Fibroblast of lung (primary cell): ENCODE data around the gene ERI3. TPM values are rescaled to one million over a fixed set of nuclear protein-coding genes. Genes with fewer than 3 reads are reported as not detected.

Source experiments
- DNase-seq, 2 donors: peaks; one replicate each; pipeline versions ENCODE4 v3.0.0 to v3.0.0-alpha.2; 2010; ENCODE audit warnings: low read depth in 2 of 2
- H2AFZ ChIP-seq: 2 replicates; pipeline ENCODE4 v1.5.1; 2012; ENCODE audit warnings: low read length, control low read depth, inconsistent platforms
- H3K27ac ChIP-seq: 2 replicates; pipeline ENCODE4 v1.5.1; 2011; ENCODE audit warnings: low read length, control low read depth; ENCODE audit not compliant: insufficient read depth
- H3K27me3 ChIP-seq: 2 replicates; pipeline ENCODE4 v1.5.1; 2011; ENCODE audit warnings: mild to moderate bottlenecking, low read length; ENCODE audit not compliant: control insufficient read depth, insufficient read depth
- H3K36me3 ChIP-seq: 2 replicates; pipeline ENCODE4 v1.5.1; 2011; ENCODE audit warnings: low read length; ENCODE audit not compliant: control insufficient read depth, insufficient read depth
- H3K4me1 ChIP-seq: 2 replicates; pipeline ENCODE4 v1.5.1; 2011; ENCODE audit warnings: low read length; ENCODE audit not compliant: control insufficient read depth, insufficient read depth; ENCODE audit errors: extremely low read depth
- H3K4me2 ChIP-seq: 2 replicates; pipeline ENCODE4 v1.5.1; 2011; ENCODE audit warnings: low read length, control low read depth; ENCODE audit not compliant: insufficient read depth; ENCODE audit errors: extremely low read depth
- H3K4me3 ChIP-seq, 4 experiments: fragments of 200-600 bp in 1 of 4; sonication (generic) in 1 of 4; replicated peaks in 1 of 4; 2 replicates each; pipeline ENCODE4 v1.5.1; 2011 to 2016; ENCODE audit warnings: low read length in 4 of 4, low read depth in 3 of 4, mild to moderate bottlenecking in 3 of 4, control low read depth in 2 of 4, inconsistent platforms in 1 of 4, mixed read lengths in 1 of 4; ENCODE audit not compliant: insufficient read depth in 1 of 4; ENCODE audit errors: control extremely low read depth in 1 of 4
- H3K79me2 ChIP-seq: 2 replicates; pipeline ENCODE4 v1.5.1; 2012; ENCODE audit warnings: mild to moderate bottlenecking, low read length, inconsistent platforms; ENCODE audit not compliant: control insufficient read depth, insufficient read depth
- H3K9ac ChIP-seq: 2 replicates; pipeline ENCODE4 v1.5.1; 2011; ENCODE audit warnings: mild to moderate bottlenecking, low read length, control low read depth; ENCODE audit not compliant: insufficient read depth
- H3K9me3 ChIP-seq: 2 replicates; pipeline ENCODE4 v1.5.1; 2012; ENCODE audit warnings: low read depth, low read length; ENCODE audit not compliant: control insufficient read depth, insufficient read depth
- H4K20me1 ChIP-seq: 2 replicates; pipeline ENCODE4 v1.5.1; 2011; ENCODE audit warnings: low read length; ENCODE audit not compliant: control insufficient read depth, insufficient read depth; ENCODE audit errors: extremely low read depth
- CTCF ChIP-seq, 2 donors: IDR thresholded peaks in 1 of 2; conservative IDR thresholded peaks in 1 of 2; 1 replicate in 1 of 2; 2 replicates in 1 of 2; pipeline ENCODE4 v1.5.1; 2011 to 2012; ENCODE audit warnings: low read length in 2 of 2, control low read depth in 1 of 2, inconsistent platforms in 1 of 2, low read depth in 1 of 2, mild to moderate bottlenecking in 1 of 2
- EZH2 ChIP-seq: IDR thresholded peaks from 2 replicates; pipeline ENCODE4 v1.5.1; 2012; ENCODE audit warnings: low read length, control low read depth, mild to moderate bottlenecking; ENCODE audit errors: missing control alignments
- polyA plus RNA-seq, 2 donors: library from polyadenylated mRNA; depleted of rRNA in 1 of 2; stranded (reverse) in 1 of 2; unstranded in 1 of 2; fragments of >200 nt; gene quantifications; 2 replicates each; pipeline ENCODE4 v1.2.1, GENCODE V29; 2011 to 2012; ENCODE audit warnings: missing spikeins in 1 of 2
- total RNA-seq: library from RNA; depleted of rRNA; stranded (reverse); fragments of >200 nt; gene quantifications from 2 replicates; pipeline ENCODE4 v1.2.1, GENCODE V29; 2014

ERI3 gene
- total and polyA plus RNA-seq, 2 donors (not counting 1 experiment from before 2014, with no cell fraction given), result 43.4 to 44.9 TPM

GRCh38 chr1:44293761-44294315 lies 61.2 kb downstream of the ERI3 start:
- Histone ChIP-seq H2AFZ (no peak overlapping the region), H3K27me3 (no peaks in the 10 kb centered on the region), H3K9ac (no peak overlapping the region), H3K27ac (no peak overlapping the region), H4K20me1 (no peaks in the 10 kb centered on the region), H3K36me3 (peaks cover 6% of the 10 kb centered on the region), H3K9me3 (no peaks in the 10 kb centered on the region), H3K79me2 (no peaks in the 10 kb centered on the region), H3K4me3 (no peak overlapping the region), H3K4me1 (peaks cover 5% of the 10 kb centered on the region), H3K4me2 (no peak overlapping the region)
- TF ChIP-seq CTCF (conservative IDR thresholded peaks at IDR 0.05 in 1 of 2, IDR thresholded peaks at IDR 0.05 in 1 of 2; ENCODE audit: low read depth in 1 of 2, low read length in 2 of 2) (no peak), EZH2 (no peak)
- no peak for DNase-seq

- TF ChIP-seq EZH2 (no peak), CTCF (conservative IDR thresholded peaks at IDR 0.05 in 1 of 2, IDR thresholded peaks at IDR 0.05 in 1 of 2; ENCODE audit: low read depth in 1 of 2, low read length in 2 of 2) (no peak)
- Histone ChIP-seq H3K27ac (no peak overlapping the region), H3K79me2 (no peaks in the 10 kb centered on the region), H2AFZ (no peak overlapping the region), H3K9me3 (no peaks in the 10 kb centered on the region), H4K20me1 (no peaks in the 10 kb centered on the region), H3K4me3 (no peak overlapping the region), H3K4me1 (peaks cover 5% of the 10 kb centered on the region), H3K36me3 (peaks cover 6% of the 10 kb centered on the region), H3K27me3 (no peaks in the 10 kb centered on the region), H3K4me2 (no peak overlapping the region), H3K9ac (no peak overlapping the region)
- DNase-seq, result no peak
These were observed 62.4 kb downstream of the ERI3 start for GRCh38 chr1:44292651-44293050.

- DNase-seq, result no peak
- H3K79me2 ChIP-seq, result no peaks in the 10 kb centered on the region
- no peaks in the 10 kb centered on the region for H4K20me1 ChIP-seq
- peaks cover 5% of the 10 kb centered on the region for H3K4me1 ChIP-seq
- H3K9ac ChIP-seq, result no peak overlapping the region
- no peak overlapping the region for H3K4me2 ChIP-seq
- no peak overlapping the region for H2AFZ ChIP-seq
- peaks cover 2% of the 10 kb centered on the region for H3K36me3 ChIP-seq
- H3K4me3 ChIP-seq, result no peak overlapping the region
- no peaks in the 10 kb centered on the region for H3K27me3 ChIP-seq
- TF ChIP-seq EZH2, result no peak
- no peak for TF ChIP-seq CTCF (conservative IDR thresholded peaks at IDR 0.05 in 1 of 2, IDR thresholded peaks at IDR 0.05 in 1 of 2; ENCODE audit: low read depth in 1 of 2, low read length in 2 of 2)
- H3K9me3 ChIP-seq, result no peaks in the 10 kb centered on the region
- H3K27ac ChIP-seq, result no peak overlapping the region
These were observed 64.6 kb downstream of the ERI3 start for GRCh38 chr1:44290250-44291094.
